NT2/D1 (cell line): ENCODE data around the gene GPRC5A.

Experiments used
- SUZ12 ChIP-seq: IDR thresholded peaks from 2 replicates; pipeline ENCODE4 v1.6.1; 2011; ENCODE audit not compliant: insufficient read length, insufficient read depth; ENCODE audit errors: extremely low read depth
- YY1 ChIP-seq: IDR thresholded peaks from 2 replicates; pipeline ENCODE4 v1.6.1; 2011; ENCODE audit not compliant: insufficient read length, insufficient read depth
- ZNF274 ChIP-seq: IDR thresholded peaks from 2 replicates; pipeline ENCODE4 v1.6.1; 2011; ENCODE audit warnings: mild to moderate bottlenecking, low read depth, low read length

DNA sequence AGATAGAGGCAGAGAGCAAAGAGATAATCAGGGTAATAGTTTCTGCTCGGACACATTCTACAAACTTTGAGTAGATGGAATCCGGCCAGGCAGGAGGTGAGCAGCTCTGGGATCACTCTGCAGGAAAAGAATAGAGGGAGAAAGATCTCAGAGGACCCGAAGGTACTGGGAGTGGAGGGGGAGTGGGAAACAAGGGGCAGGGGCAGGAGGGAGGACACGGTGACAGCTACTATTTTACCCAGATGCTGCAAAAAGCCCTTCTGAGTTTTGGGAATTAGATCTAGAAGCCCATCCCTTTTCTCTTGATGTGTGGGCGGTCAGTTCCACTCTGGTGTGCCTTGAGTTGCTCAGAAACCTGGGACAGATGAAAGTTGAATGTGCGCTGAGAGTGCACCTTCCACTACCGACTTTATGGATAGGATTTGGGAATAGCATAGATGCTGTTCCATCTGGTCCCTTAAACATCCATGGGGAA, 556 bp downstream of the GPRC5A start:
- TF ChIP-seq YY1 (no peak), ZNF274 (no peak), SUZ12 (no peak)
